ENCODE data around the gene HES5.

The HES5 gene

DNA sequence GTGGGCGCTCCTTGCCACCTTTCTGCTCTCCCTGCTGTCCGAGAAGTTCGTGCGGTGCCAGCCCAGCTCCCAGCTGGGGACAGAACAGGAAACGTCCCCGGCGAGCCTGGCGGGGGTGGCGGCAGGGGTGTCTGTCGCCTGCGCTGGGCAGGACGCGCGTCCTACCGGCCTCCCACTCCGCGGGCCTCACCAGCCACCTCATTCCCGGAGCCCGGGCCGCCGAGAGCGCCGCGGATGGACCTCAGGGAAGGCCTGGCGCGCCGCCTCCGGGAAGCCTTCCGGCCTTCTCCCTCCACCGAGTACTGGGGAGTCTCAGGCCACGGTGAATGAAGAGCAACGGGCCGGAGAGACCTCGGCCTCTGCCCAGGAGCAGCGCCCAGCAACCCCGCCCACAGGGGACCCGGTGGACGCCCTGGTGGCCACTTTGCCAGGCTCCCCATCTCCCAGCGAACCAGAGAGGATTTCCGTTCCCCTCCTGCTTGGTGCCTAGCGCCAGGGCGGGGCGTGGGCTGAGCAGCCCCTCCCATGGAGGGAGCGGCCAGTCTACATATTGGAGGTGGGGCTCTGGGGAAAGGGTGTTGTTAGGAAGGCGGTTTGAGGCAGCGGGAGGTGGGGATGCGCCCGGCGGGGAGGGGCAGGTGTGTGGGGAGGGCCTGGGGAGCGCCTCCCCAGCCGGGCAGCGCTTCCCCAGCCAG is 16.6 kb upstream of the HES5 start:
- DNase-seq (ENCODE audit: low spot score), result peak; percentile 85

DNA sequence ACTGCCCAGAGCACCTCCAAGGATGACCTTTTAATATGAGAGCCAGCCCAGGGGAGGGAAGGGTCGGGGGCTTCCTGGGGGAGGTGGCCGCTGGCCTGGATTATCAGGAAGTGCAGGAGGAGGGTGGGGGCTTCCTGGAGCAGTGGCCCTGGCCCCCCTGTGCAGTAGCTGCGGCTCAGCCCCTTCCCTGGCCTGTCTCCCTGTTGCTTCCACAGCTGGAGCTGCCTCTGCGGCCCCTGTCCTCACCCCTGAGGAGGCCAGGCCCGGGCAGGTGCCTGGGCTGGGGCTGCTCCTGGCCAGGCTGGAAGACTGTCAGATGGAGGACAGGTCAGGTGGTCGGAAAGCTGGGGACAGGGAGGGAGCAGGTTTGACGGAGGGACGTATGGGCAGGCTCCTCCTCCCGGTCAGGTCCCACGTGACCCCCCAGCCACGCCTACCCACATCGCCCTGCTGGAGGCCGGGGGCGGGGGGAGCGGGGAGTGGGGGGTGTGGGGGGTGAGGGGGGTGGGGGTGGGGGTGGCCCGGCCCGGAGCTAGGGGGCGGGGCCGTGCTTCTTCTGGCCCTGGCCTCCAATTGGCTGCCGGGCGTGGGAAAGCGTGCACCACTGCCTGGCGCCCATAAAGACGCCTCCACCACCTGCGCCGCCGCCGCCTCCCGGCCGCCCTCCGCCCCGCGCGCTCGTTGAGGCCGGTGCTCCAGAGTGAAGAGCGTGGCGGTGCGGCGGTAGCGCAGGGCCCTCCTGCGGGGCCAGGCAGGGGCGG is 15.9 kb upstream of the HES5 start:
- DNase-seq (ENCODE audit: low spot score), result peak; percentile 96

DNA sequence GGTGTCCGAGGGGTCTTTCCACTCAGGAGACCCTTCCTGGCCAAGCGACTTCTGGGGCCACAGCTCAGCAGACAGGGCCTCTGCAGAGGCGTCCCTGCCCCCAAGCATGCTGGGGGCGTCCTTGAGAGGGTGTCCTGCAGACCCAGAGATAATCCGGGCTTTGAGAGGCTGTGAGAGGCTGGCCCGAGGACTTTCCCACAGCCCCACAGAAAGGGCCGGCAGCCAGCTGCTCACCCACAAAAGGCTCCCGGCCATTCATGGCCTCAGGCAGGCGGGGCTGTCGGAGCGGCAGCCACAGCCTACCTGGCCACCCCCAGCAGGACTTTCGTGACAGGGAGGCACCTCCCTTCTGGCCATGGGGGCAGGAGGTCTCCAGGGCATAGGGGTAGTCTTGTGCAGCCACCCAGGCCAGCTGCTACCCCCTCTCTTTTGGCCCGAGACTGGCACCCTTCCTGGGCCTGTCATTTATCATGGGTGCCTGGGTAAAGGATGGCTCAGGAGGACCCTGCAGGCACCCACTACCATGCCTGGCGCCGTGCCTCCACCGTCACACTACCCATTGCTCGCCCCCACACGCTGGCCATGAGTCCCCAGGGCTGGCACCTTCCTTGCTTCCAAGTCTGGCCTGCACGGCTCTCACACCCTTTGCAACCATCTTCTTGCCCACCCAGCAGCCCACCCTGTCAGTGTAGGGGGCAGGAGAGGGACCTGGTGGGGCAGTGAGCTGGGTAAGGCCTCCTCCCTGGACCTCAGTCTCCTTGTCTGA is 15.0 kb upstream of the HES5 start:
- peak; percentile 88 for DNase-seq (ENCODE audit: low spot score)

DNA sequence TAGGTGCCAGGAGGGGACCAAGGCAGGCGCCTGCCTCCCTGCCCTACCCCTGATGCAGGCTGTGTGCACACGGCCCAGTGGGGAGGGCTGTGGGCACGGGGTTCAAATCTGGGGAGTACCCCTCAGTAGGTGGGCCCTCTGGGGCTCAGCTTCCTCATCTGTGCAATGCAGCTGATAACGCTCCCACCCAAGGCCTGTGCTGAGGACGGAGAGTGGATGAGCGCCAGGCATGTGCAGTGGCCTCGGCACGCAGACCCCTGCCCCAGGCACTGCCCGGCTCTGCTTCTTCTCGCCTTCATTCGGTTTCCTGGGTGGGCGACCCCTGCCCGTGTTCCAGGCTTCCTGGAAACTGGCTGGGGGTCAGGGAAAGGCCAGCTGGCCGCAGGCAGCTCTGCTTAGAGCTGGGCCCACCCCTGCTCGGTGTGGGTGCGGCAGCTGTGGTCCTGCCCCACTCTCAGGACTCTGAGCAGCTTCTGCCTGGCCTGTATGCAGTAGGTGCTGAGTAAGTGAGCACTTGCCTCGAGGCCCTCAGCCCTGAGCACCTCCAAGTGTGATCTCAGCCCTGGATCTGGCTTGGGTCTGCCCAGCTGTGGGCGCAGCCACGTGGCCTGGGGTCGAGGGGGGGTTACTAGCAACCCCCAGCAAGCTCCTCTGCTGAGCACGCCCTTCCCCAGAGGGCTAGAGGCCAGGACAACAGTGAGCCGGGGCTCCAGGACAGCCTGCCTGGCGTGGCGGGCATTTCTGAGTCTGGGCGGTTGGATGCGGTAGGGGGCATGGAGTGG is 14.2 kb upstream of the HES5 start:
- DNase-seq (ENCODE audit: low spot score), result peak; percentile 73

DNA sequence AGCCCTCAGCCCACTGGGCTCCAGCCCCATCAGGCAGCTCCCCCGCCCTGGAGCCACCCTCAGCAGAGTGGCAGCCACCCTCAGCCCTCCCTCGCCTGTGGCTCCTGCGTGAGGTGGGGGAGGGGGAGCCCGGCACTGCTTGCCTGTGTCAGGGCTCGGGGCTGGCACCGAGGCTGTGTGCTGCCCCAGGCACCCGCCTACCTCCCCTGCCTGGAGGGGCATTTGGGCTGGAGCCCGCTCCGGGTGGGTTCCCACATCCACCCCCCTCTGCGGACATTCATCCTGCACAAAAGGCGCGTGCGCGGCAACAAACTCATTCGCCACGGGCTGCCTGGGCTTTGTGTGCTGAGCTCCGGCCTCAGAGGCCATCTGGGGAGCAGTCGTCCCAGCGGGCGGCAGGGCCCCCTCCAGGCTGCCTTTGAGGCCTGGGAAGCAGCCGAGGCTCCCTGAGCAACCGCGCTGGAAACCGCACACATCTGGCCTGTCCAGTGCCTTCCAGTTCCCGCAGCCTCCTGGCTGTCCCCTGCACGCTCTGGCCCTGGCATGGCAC is 13.6 kb upstream of the HES5 start:
- peak; percentile 86 for DNase-seq (ENCODE audit: low spot score)

DNA sequence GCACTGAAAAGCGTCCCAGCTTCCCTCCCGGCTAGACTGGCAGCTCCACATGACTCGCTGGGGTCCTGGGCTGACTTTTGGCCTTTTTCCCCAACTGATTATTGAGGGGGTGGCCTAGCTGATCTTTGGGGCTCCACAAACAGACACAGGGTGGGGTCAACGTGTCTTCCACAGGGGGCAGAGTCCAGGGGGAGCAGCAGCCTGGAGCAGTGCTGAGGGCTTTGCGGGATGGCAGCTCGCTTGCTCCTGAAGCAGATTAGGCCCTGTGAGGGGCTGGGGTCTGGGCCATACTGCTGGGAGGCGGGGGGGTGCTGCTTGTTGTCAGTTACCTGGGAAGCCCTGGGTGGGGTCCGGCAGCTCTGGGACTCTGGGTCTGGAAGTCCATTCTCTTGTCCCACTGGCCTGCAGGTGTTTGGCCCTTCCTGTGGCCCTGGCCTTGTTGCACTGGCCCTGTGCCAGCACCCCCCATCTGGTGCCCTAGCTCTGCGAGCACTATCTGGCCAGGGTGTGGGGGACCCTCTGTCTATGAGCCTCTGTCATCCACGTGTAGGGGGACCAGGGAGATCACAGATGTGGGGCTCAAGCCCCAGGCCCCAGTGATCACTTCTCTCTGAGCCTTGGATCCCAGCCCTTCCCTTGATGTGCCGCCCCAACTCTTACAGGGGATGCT is 12.3 kb upstream of the HES5 start:
- no peak for DNase-seq (ENCODE audit: low spot score)

DNA sequence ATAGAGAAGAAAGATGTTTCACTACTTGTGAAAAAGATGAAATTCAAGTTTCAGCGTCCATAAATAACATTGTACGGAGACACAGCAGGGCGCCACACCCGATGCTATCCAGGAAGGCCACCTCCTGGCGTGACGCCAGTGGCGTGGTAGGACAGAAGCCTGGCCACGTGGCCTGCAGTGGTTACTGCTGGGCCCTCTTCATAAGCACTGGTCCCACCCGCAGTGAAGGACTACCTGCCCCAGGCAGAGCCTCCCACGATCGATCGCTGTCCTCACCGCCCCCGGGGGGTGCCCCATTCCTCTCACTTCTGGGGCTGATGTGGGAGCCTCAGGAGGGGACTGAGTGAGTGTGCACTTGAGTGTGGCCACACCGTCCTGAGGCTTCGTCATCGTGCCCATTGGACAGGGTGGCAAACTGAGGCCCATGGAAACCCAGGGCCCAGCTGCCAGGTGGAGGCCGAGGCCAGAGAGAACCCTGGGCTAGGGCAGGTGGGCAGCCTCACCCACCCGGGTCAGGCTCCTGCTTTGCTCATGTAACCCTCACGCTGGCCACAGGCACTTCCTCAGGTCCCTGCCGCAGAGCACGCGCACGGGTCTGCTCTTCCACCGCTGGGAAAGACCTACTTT is 11.7 kb upstream of the HES5 start:
- DNase-seq (ENCODE audit: low spot score), result no peak

DNA sequence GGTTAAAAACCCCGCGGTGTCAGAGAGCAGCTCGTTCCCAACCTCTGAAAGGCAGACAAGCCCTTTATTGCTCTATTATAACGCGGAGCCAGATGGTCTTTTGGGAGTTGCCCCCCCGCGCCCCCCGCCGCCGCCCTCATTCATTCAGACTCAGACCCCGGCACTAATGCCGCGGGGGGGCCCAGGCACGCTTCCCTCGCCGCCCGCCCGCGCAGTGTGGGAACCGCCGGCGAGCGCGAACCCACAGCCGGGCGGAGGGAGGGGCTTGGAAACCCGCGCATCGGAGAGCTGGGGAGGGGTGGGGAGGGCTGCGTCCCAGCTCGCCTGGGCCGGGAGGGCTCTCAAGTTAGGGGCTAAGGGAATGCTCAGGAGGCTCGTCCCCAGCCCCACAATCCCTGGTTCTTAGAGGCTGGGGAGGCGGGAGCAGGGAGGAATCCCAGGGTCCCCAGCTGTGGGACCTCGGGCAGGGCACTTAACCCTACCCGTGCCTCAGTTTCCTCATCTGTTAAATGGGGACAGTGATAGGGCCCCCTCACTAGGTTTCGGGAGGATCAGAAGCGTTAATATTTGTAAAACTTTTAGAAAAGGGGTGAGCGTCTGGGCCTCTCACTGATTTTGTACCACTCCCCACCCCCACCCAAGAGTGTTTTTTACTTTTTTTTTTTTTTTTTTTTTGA is 10.9 kb upstream of the HES5 start:
- DNase-seq (ENCODE audit: low spot score), result peak; percentile 92

DNA sequence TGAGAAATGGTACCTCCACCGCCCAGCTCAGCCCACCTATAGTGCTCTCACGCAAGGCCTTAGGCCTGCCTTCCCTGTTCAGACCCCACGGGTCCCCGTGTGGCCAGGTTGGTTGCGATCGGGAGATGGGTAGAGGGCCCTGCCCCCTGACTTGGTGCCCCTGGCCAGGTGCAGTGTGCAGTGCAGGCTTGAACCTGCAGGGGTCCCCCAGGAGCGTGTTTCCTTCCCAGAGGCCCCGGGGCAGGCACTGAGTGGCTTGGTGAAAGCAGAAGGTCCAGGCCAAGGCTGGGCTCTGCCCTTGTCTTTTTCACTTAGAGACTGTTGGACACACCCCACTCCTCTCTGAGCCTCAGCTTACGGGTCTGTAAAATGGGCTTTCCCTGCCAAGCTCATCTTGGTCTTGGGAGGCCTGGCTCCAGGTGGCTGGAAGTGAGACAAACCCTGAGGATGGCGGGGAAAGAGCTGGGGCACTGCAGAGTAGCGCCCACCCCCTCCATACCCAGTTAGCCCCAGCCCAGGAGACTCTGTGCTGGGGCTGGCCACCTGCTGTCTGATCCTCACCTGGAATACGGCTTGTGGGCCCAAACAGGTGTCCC is 9.3 kb upstream of the HES5 start:
- DNase-seq (ENCODE audit: low spot score), result no peak

DNA sequence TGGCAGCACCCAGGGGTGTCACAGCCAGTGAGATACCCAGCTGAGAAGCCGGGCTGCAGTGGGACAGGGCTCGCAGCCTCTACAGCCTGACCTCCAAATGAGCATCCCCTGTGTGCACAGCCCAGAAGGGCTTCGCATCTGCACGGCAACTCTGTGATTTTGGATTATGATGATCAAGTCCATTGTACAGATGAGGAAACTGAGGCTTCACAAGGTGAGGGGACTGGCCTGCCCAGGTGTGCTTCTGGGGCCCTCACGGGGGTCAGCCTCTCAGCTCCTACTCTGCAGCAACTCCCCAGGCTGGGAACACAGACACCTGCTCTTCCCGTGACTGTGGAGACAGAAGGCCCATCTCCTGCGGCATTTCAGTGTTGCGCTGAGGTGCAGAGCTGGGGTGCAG is 8.8 kb upstream of the HES5 start:
- no peak for DNase-seq (ENCODE audit: low spot score)

DNA sequence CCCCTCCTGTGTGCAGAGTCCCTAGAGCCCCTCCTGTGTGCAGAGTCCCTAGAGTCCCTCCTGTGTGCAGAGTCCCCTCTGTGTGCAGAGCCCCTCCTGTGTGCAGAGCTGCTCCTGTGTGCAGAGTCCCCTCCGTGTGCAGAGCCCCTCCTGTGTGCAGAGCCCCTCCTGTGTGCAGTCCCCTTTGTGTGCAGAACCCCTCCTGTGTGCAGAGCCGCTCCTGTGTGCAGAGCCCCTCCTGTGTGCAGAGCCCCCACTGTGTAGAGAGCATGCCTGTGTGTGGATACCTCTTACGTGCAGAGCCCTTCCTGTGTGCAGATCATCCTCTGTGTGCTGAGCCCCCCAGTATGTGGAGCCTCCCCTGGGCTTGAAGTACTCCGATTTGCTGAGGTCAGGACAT is 8.3 kb upstream of the HES5 start:
- DNase-seq (ENCODE audit: low spot score), result no peak

DNA sequence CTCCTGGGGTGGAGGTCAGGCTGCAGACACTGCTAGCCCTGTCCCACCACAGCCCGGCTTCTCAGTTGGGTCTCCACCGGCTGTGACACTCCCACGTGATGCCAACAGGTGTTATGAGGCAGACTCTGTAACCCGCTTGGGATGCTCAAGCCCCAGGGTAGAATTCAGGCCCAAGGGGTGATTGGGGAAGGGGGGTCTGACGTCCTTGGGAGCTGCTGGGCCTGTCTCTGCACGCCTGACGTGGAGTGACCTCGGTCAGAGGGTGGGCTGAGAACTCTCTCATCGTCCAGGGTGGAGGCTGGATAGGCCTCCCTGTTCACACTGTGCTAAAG is 7.7 kb upstream of the HES5 start:
- no peak for DNase-seq (ENCODE audit: low spot score)

DNA sequence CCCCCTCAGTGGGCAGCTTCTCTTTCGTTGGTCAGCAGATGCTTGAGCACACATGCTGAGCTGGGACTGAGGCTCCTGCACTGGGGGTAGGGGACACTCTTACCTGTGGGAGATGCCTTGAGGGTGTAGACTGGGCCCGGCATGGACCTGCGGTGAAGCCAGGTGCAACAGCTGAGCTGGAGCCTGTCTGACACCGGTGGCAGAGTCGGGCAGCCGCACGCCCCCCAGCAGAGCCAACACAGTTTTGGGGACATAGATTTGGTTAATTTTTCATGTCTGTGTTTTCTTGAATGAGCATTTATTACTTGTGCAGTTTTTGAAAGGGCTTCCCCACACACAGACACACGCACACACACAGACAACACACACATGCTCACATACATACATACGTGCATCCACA is 5.9 kb upstream of the HES5 start:
- no peak for DNase-seq (ENCODE audit: low spot score)

DNA sequence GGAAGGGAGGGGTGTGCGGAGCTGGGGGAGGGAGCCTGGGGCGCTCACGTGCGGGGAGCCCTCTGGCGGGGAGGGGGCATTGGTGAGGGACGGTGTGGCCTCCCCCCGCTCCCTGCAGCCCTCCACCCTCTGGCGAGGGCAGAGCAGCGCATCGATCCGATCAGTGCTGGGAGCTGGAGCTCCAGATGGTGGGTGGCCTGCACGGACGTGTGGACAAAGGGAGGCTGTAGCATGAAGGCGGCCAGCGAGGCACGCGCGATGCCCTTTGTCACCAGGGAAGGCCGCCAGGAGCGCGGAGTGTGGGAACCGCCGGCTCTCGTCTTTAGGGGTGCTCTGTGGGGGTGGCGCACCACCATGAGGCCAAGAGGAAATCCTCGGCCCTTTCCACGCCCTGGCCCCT is 5.4 kb upstream of the HES5 start:
- DNase-seq (ENCODE audit: low spot score), result peak; percentile 76

DNA sequence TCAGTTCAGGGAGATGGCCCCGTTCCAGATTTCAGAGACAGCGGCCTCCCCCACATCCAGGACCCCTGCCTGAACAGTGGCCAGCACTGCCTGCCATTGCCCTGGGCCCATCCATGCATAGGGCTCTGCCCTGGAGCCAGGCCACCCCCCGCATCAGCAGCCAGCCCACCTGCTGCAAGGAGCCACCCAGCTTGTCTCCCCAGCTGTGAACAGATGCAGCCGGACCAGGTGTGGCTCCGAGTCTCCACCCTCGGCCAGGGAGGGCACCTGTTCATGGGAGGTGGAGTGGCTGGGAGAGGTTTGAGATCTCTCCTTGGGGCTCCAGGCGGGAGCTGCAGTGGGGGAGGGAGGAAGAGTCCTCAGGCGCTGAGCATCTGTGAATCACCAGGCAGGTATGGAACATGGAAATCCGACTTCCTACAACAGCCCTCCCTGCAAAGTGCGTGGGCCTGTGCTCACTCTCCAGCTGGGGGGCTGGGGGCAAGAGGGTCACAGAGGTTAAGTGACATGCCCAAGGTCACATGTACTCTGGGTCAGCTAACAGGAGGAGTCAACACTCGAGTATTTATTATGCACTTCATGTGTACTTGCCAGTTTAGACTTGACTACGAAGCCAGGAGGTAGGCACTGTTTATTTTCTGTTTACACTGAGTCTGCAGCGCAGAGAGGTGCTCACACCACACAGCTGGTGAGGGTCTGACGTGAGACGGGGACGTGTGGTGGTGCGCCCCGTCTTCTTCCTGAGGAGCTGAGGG is 4.8 kb upstream of the HES5 start:
- DNase-seq (ENCODE audit: low spot score), result no peak

DNA sequence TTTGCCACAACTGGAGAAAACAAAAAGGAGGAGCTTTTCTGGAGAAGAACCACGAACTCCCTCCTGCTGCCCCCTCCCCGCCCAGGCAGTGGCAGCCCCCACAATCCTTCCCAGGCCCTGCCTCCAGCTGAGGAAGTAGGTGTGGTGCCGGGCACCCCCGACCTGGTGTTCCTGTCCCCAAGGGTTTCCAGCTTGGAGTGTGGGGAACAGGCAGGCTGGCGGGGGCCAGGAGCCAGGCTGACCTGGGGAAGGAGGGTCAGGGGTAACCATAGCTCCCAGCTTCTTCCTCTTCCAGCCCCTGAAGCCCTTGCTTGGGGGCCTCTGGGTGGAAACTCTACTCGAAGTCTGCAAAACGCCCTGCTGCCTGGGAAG is 4.2 kb upstream of the HES5 start:
- DNase-seq (ENCODE audit: low spot score), result no peak

DNA sequence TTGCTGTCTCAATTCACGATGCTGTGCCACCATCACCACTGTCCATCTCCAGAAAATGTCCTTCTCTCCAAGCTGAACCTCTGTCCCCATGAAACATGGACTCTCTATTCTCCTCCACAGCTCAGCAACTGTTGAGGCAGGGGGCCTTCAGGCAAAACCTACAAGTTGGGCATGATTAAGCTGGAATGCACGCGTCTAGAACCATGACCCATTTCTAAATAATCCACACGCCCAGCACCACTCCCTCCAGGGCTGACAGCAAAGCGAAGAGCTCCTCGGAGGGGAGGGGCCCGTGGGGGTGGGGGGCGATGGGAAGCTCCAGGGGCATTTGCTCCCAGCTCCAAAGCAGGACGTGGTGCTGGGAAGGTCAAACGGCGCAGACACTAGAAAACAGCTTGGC is 3.3 kb upstream of the HES5 start:
- DNase-seq (ENCODE audit: low spot score), result no peak

DNA sequence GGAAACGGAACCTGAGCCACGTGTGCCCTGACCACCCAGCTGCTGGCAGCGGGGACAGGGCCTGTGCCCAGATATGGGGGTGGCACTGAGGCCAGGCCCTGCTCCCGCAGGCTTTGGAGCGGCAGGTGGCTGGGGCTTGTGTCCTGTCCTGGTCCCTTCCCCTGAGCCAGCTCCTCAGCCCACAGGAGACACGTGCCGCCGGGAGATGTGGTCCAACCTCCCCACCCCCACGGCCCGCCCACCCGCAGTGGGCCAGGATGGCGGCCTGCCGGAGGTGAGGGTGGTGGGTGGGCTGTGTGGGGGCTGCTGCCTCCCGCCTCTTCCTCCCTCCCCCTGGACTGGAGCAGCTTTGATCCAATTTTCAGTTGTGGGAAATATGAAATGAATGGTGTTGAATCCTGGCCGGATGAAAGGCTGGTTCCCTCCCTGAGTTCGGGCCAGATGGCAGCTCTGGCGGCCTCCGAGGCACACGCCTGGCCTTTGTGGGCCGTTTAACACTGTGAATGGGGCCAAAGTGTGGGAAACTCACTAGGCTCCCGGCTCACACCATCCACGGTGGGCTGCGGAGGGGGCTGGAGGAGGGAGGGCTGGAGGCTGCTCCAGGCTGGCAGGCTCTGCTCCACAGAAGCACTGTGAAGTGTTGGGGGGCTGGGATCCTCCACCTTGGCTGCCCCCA is 2.6 kb upstream of the HES5 start:
- DNase-seq (ENCODE audit: low spot score), result no peak

Measured in ecto neural progenitor cell (in vitro differentiated cells).